ENCODE data around the gene MALRD1. TPM values are rescaled to one million over a fixed set of nuclear protein-coding genes. Genes with fewer than 3 reads are reported as not detected.

MALRD1 gene
- total and polyA plus RNA-seq, 2 of the 8 experiments (the other 6 are each of a cell fraction or from before 2014, with no cell fraction given): 0.32 to 0.35 TPM

DNA sequence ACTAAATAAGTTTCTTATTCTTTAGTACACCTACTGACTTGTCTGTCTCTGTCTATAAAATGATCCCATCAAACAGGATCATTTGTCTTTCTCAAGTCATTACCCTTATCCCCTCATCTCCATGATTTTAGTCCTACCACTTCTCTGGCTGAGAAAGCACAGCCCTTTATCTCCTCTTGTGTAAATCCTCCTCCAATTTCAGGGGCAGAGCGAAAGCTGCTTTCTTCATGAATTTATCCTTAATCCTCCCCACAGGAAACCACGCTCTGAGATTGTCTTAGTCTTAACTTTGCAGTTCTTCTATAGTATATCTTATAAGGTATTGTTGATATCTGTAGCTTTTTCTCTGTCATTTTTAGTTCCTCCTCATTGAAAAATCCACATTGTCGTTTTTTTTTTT is 528.0 kb downstream of the MALRD1 start (continued):
- TF ChIP-seq HDAC2 (IDR thresholded peaks at IDR 0.05; ENCODE audit: borderline replicate concordance in 1 of 2, low read depth in 2 of 2, low read length in 2 of 2) (no peak), SUZ12 (IDR thresholded peaks at IDR 0.05; ENCODE audit: low read length) (no peak), PHF8 (conservative IDR thresholded peaks at IDR 0.05; ENCODE audit: low read depth, low read length) (no peak), SP1 (IDR thresholded peaks at IDR 0.05; ENCODE audit: low read depth, low read length) (no peak)
